ENCODE data around the gene UBE2O. TPM values are rescaled to one million over a fixed set of nuclear protein-coding genes. Genes with fewer than 3 reads are reported as not detected.
A peak's percentile ranks its signal among the peaks of the same experiment; 100 is the strongest.

Gene UBE2O
- total RNA-seq, 3 donors from 2014 or later = 43.2 to 45.1 (median 45.0) TPM

GRCh38 chr17:76492123-76492988 is 39.4 kb upstream of the UBE2O start:
- Mint-ChIP-seq H3K36me3 (ENCODE audit: insufficient read depth) (peaks cover 4% of the 10 kb centered on the region), H3K4me1 (ENCODE audit: low read depth) (peaks cover 58% of the 10 kb centered on the region), H3K9me3 (no peaks in the 10 kb centered on the region), H3K4me3 (peak overlapping the region; percentile 78), H3K27me3 (ENCODE audit: low read depth) (no peaks in the 10 kb centered on the region)
- DNase-seq (no peak), ATAC-seq (peak; percentile 44 to 45)

- DNase-seq (no peak), ATAC-seq (no peak)
- Mint-ChIP-seq H3K36me3 (ENCODE audit: insufficient read depth) (peaks cover 4% of the 10 kb centered on the region), H3K4me3 (peak overlapping the region; percentile 78), H3K27me3 (ENCODE audit: low read depth) (no peaks in the 10 kb centered on the region), H3K4me1 (ENCODE audit: low read depth) (peaks cover 49% of the 10 kb centered on the region), H3K9me3 (no peaks in the 10 kb centered on the region)
Measured at GRCh38 chr17:76491271-76492122, 38.5 kb upstream of the UBE2O start.

GRCh38 chr17:76490112-76490710 is 37.3 kb upstream of the UBE2O start:
- Mint-ChIP-seq H3K4me1 (ENCODE audit: low read depth) (peaks cover 38% of the 10 kb centered on the region), H3K36me3 (ENCODE audit: insufficient read depth) (peaks cover 4% of the 10 kb centered on the region), H3K27me3 (ENCODE audit: low read depth) (no peaks in the 10 kb centered on the region), H3K4me3 (no peak overlapping the region), H3K9me3 (no peaks in the 10 kb centered on the region)
- ATAC-seq = no peak
- DNase-seq = no peak

GRCh38 chr17:76487451-76488192 is 34.7 kb upstream of the UBE2O start:
- Mint-ChIP-seq H3K9me3 (no peaks in the 10 kb centered on the region), H3K27me3 (ENCODE audit: low read depth) (no peaks in the 10 kb centered on the region), H3K4me1 (ENCODE audit: low read depth) (peaks cover 19% of the 10 kb centered on the region), H3K4me3 (no peak overlapping the region), H3K36me3 (ENCODE audit: insufficient read depth) (peaks cover 9% of the 10 kb centered on the region)
- ATAC-seq = no peak
- no peak for DNase-seq

- ATAC-seq (no peak), DNase-seq (no peak)
- peaks cover 1% of the 10 kb centered on the region for H3K4me1 Mint-ChIP-seq (ENCODE audit: low read depth)
- H3K4me3 Mint-ChIP-seq = no peak overlapping the region
- peaks cover 14% of the 10 kb centered on the region for H3K36me3 Mint-ChIP-seq (ENCODE audit: insufficient read depth)
- H3K9me3 Mint-ChIP-seq = no peaks in the 10 kb centered on the region
- H3K27me3 Mint-ChIP-seq (ENCODE audit: low read depth) = no peaks in the 10 kb centered on the region
Measured at GRCh38 chr17:76485569-76485968, 32.6 kb upstream of the UBE2O start.

- Mint-ChIP-seq H3K4me3 (no peak overlapping the region), H3K27me3 (ENCODE audit: low read depth) (no peaks in the 10 kb centered on the region), H3K36me3 (ENCODE audit: insufficient read depth) (peaks cover 15% of the 10 kb centered on the region), H3K9me3 (no peaks in the 10 kb centered on the region), H3K4me1 (ENCODE audit: low read depth) (no peaks in the 10 kb centered on the region)
- ATAC-seq (no peak), DNase-seq (no peak)
Measured at GRCh38 chr17:76484228-76484725, 31.3 kb upstream of the UBE2O start.

GRCh38 chr17:76481071-76481655 is 28.2 kb upstream of the UBE2O start:
- no peak overlapping the region for H3K4me3 Mint-ChIP-seq
- H3K9me3 Mint-ChIP-seq = no peaks in the 10 kb centered on the region
- no peaks in the 10 kb centered on the region for H3K27me3 Mint-ChIP-seq (ENCODE audit: low read depth)
- ATAC-seq (peak in 1 of 2 donors; percentile 18), DNase-seq (no peak)
- no peaks in the 10 kb centered on the region for H3K4me1 Mint-ChIP-seq (ENCODE audit: low read depth)
- H3K36me3 Mint-ChIP-seq (ENCODE audit: insufficient read depth) = peaks cover 17% of the 10 kb centered on the region

GRCh38 chr17:76480632-76481031 is 27.7 kb upstream of the UBE2O start:
- H3K9me3 Mint-ChIP-seq = no peaks in the 10 kb centered on the region
- H3K4me3 Mint-ChIP-seq = no peak overlapping the region
- no peaks in the 10 kb centered on the region for H3K27me3 Mint-ChIP-seq (ENCODE audit: low read depth)
- DNase-seq (no peak), ATAC-seq (peak in 1 of 2 donors; percentile 32)
- H3K4me1 Mint-ChIP-seq (ENCODE audit: low read depth) = no peaks in the 10 kb centered on the region
- H3K36me3 Mint-ChIP-seq (ENCODE audit: insufficient read depth) = peaks cover 18% of the 10 kb centered on the region

- ATAC-seq (no peak), DNase-seq (no peak)
- Mint-ChIP-seq H3K4me1 (ENCODE audit: low read depth) (no peaks in the 10 kb centered on the region), H3K4me3 (no peak overlapping the region), H3K27me3 (ENCODE audit: low read depth) (no peaks in the 10 kb centered on the region), H3K9me3 (no peaks in the 10 kb centered on the region), H3K36me3 (ENCODE audit: insufficient read depth) (peaks cover 23% of the 10 kb centered on the region)
Measured at GRCh38 chr17:76479515-76480060, 26.6 kb upstream of the UBE2O start.

- no peaks in the 10 kb centered on the region for H3K9me3 Mint-ChIP-seq
- no peaks in the 10 kb centered on the region for H3K4me1 Mint-ChIP-seq (ENCODE audit: low read depth)
- ATAC-seq (no peak), DNase-seq (no peak)
- H3K27me3 Mint-ChIP-seq (ENCODE audit: low read depth) = no peaks in the 10 kb centered on the region
- no peak overlapping the region for H3K4me3 Mint-ChIP-seq
- peaks cover 19% of the 10 kb centered on the region for H3K36me3 Mint-ChIP-seq (ENCODE audit: insufficient read depth)
Measured at GRCh38 chr17:76478730-76479514, 26.0 kb upstream of the UBE2O start.

- Mint-ChIP-seq H3K36me3 (ENCODE audit: insufficient read depth) (peaks cover 19% of the 10 kb centered on the region), H3K27me3 (ENCODE audit: low read depth) (no peaks in the 10 kb centered on the region), H3K4me3 (no peak overlapping the region), H3K4me1 (ENCODE audit: low read depth) (no peaks in the 10 kb centered on the region), H3K9me3 (no peaks in the 10 kb centered on the region)
- DNase-seq = no peak
- no peak for ATAC-seq
Measured at GRCh38 chr17:76478097-76478496, 25.1 kb upstream of the UBE2O start.

- no peak overlapping the region for H3K4me3 Mint-ChIP-seq
- H3K27me3 Mint-ChIP-seq (ENCODE audit: low read depth) = no peaks in the 10 kb centered on the region
- no peaks in the 10 kb centered on the region for H3K9me3 Mint-ChIP-seq
- ATAC-seq (no peak), DNase-seq (no peak)
- H3K4me1 Mint-ChIP-seq (ENCODE audit: low read depth) = no peaks in the 10 kb centered on the region
- H3K36me3 Mint-ChIP-seq (ENCODE audit: insufficient read depth) = peaks cover 19% of the 10 kb centered on the region
Measured at GRCh38 chr17:76477576-76477975, 24.6 kb upstream of the UBE2O start.

GRCh38 chr17:76476736-76477135 is 23.8 kb upstream of the UBE2O start:
- no peaks in the 10 kb centered on the region for H3K4me1 Mint-ChIP-seq (ENCODE audit: low read depth)
- no peaks in the 10 kb centered on the region for H3K9me3 Mint-ChIP-seq
- DNase-seq (no peak), ATAC-seq (no peak)
- H3K4me3 Mint-ChIP-seq = no peak overlapping the region
- H3K27me3 Mint-ChIP-seq (ENCODE audit: low read depth) = no peaks in the 10 kb centered on the region
- H3K36me3 Mint-ChIP-seq (ENCODE audit: insufficient read depth) = peaks cover 18% of the 10 kb centered on the region

Measured in activated T-cell treated with anti-CD3 and anti-CD28 coated beads, Interleukin-2, amount 50 U/mL, for 4 hours (primary cell).